LNCAP (cell line): ENCODE data around the gene TBX22.

Experiments used
- TF ChIP-seq, protein P1 (sequence below): fragments of 450-650 bp; IDR thresholded peaks from 2 replicates; pipeline ENCODE4 v1.5.1; 2017; ENCODE audit warnings: mild to moderate bottlenecking

The TBX22 gene, protein sequence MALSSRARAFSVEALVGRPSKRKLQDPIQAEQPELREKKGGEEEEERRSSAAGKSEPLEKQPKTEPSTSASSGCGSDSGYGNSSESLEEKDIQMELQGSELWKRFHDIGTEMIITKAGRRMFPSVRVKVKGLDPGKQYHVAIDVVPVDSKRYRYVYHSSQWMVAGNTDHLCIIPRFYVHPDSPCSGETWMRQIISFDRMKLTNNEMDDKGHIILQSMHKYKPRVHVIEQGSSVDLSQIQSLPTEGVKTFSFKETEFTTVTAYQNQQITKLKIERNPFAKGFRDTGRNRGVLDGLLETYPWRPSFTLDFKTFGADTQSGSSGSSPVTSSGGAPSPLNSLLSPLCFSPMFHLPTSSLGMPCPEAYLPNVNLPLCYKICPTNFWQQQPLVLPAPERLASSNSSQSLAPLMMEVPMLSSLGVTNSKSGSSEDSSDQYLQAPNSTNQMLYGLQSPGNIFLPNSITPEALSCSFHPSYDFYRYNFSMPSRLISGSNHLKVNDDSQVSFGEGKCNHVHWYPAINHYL

DNA sequence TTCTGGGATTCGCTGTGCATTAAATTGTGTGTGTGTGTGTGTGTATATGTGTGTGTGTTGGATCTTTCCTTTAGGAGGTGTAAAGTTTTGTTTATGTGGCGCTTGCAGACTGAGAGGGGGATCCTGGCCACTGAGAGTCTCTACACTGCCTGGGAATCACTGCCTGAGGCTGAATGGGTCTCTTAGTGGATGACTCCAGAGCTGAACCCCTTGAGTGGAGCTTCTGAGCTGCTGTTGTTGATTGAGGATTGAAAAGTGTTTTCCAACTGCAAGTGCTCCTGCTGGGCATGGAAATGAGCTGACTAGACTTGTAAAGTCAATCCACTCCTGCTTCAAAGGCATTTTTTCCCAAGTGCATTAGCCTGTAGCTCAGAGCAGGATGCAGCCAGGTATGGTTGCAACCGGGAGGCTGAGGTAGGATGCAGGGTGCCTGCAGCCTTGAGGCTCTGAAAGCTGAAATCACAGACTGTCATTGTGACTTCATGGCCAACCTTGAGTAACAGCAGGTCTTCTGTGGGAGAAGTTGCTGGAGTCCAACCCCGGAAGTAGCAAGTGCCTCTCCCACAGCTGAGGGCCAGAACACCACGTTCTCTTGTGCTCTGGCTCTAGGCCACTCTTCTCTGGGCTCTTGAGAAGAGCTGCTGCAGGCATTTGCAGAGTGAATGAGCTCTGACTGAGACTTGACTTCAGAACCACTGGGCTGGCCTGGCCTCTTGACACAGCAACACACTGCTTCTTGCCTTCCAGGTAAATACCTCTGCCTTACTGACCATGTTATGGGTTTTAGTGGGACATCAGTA, at the start of gene TBX22:
TSS of gene TBX22 (plus strand) at position 613 of the 800 bp plus-strand sequence. CDS start 7,517 bp downstream, outside the sequence.
- TF ChIP-seq, protein P1, sequence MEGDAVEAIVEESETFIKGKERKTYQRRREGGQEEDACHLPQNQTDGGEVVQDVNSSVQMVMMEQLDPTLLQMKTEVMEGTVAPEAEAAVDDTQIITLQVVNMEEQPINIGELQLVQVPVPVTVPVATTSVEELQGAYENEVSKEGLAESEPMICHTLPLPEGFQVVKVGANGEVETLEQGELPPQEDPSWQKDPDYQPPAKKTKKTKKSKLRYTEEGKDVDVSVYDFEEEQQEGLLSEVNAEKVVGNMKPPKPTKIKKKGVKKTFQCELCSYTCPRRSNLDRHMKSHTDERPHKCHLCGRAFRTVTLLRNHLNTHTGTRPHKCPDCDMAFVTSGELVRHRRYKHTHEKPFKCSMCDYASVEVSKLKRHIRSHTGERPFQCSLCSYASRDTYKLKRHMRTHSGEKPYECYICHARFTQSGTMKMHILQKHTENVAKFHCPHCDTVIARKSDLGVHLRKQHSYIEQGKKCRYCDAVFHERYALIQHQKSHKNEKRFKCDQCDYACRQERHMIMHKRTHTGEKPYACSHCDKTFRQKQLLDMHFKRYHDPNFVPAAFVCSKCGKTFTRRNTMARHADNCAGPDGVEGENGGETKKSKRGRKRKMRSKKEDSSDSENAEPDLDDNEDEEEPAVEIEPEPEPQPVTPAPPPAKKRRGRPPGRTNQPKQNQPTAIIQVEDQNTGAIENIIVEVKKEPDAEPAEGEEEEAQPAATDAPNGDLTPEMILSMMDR = no peak

DNA sequence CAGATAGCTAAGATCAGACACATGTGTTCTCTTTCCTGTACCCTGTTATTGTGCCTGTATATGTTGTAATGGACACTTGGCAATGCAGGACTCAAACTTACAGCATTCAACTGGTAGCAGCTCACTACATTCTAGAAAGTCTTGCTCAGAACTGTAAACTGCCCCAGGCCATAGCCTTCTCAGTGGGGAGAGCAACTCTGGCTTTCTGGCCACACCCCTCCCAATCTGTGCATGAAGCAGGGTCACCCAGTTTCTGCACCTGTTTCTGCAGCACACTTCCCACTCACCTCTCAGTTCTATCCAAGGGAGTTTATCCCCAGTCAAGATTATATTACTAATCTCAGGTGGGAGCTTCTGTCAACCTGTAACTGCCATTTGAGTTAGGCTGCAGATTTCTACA, 38.9 kb upstream of the TBX22 start:
- TF ChIP-seq, protein P1 = no peak

DNA sequence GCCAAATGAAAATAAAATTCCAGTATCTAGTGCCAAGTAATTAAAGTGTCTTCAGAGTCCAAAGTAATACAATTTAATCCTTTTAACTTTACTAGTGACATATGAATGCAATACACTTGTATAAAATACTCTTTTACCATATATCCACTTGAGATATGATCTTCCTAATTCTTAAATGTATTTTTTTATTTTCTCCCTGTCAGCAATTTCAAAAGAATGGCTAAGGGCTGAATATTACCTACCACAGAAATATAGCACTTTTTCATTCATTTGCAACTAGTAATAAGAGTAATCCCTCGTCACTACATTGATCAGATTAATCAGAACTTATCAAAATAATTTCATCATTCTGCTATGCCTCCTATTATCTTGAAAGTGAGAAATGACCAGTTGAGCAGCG, 10.1 kb upstream of the TBX22 start:
- TF ChIP-seq, protein P1 = no peak

DNA sequence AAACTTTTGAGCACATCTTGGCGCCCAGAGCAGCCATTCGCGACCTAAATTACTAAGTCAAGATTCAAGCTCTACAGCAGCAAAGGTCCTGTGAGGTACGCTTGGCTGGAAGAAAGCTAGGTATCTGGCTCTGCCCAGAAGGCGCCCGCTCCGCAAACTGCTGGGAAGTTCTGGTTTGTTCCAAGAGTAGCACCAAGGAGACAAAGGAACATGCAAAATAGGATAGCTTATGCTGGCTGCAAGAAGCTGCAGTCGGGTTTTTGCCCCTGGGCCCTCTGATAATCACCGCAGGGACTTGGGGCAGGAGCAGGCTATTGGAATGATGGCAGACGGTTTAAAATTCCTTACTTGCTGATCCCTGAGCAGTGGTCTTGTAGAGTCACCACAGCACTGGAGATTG, 3.0 kb upstream of the TBX22 start:
- TF ChIP-seq, protein P1 = no peak

DNA sequence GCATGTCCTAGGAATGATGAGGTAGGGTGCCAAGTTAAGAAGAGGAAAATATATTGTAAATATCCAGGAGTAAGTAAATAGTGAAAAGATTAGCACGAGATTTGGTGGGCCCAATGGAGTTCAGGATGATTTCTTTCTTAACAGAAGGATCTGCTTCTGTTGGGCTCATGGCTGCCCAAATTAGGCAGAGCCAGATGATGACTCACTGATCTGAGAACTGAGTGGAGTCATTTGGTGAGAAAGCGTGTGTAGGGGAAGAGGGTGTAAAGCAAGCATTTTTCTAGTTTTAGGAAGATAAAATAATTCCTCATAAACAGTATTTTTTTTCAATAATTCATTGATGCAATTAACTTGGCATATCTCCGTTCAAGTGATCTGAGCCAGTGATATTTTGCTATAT, 1.6 kb downstream of the TBX22 start:
- TF ChIP-seq, protein P1 = no peak

DNA sequence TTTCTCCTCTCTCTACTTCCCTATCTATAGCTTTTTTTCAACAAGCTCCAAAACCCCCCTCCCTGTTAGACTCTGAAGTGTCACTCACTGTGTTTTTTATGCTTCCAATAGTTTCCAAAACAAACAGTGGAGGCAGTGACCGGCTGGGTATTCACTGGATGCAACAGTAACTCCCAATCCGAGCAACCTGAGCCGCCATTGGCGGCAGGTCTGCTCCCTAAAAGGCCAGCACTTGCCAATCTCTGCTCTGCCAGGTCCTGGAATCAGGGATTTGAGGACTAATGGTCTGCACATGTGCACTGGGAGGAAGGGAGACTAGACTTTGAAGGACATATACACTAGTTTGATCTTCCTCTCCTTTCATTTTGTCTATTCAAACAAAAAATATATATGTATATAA, 7.1 kb downstream of the TBX22 start:
- TF ChIP-seq, protein P1 = no peak

DNA sequence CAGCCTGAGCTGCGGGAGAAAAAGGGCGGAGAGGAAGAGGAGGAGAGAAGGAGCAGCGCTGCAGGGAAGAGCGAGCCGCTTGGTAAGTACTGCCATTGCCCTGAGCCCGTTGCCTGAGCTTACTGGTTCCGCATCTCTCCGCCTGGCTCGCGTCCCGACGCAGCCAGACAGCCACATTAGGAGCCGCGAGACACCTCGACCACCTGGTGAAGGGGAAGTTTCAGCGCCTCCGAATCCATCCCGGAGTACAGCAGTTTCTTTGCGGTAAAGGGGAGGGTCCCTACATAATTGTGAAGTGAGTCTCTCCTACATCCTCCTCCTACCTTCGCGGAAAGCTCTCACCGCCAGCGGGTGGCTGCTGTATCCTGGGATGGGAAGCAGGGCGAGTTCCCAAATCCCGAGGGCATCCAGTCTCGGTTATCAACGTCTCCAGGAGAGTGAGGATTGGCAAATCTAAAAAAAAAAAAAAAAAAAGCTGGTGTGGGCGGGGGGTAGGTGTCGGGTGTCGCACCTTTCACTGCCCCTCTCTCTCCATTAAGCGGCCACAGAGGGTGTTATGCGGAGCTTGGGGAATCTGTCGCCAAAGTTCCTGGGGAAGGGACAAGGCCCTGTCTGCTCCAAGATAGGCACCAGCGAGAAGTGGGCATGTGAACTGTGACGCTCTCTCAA, 7.9 kb downstream of the TBX22 start:
- TF ChIP-seq, protein P1 = no peak
